Erythroblast (primary cell): ENCODE data around the gene CACNA2D4.
A peak's percentile ranks its signal among the peaks of the same experiment; 100 is the strongest.

Experiments
- DNase-seq, 2 experiments: peaks; one replicate each; lab custom pipeline; 2025; lab: John Stamatoyannopoulos, UW
- GATA1 ChIP-seq: IDR thresholded peaks from 2 replicates; pipeline ENCODE4 v1.6.1; 2011; ENCODE audit warnings: low read depth, mild to moderate bottlenecking, control low read depth, low read length, moderate library complexity
- POLR2A ChIP-seq: IDR thresholded peaks from 2 replicates; pipeline ENCODE4 v1.6.1; 2011; ENCODE audit warnings: mild to moderate bottlenecking, low read length

CACNA2D4 gene

GRCh38 chr12:1801303-1801975 is 117.0 kb downstream of the CACNA2D4 start:
- TF ChIP-seq POLR2A (no peak), GATA1 (no peak)
- DNase-seq, result no peak

DNA sequence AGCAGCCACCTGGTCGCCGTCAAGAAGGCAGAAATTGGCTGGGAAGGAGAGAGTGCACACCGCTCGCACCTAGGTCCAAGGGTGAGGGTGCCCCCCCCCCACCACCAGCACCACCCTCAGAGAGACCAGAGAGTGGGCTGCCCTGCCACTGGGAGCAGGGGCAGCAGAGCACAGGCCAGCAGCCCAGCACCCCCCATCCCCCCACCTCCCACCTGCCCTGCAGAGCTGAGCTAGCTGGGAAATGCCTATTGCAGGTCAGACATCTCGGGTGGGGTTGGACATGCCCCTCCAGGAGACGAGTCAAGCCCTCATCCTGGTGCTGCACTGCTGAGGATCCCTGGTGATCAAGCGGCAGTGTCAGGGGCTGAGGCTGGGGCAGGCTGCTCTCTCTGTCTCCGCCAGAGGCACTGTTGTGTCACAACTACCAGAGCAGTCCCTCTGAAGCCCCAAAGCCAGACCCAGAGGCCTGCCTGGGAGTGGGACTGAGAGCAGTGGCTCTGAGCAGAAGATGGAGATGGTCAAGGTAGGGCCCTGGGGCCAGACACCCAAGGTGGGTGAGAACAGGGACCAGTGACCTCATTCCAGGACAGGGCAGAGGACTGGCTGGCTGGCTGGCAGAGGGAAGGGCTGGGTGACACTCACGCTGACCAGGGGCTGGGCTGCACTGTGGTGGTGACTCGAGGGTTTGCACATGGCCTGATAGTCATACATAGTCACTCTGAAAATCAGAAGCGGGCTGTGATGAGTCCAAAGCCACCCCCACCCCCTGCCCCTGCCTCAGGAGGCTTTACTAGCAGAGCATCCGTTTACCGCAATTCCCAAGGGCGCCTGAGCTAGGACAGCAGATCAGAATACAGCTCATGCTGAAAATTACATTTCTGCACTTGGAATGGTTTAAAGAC is 117.8 kb downstream of the CACNA2D4 start:
- peak; percentile 59 to 69 for DNase-seq

DNA sequence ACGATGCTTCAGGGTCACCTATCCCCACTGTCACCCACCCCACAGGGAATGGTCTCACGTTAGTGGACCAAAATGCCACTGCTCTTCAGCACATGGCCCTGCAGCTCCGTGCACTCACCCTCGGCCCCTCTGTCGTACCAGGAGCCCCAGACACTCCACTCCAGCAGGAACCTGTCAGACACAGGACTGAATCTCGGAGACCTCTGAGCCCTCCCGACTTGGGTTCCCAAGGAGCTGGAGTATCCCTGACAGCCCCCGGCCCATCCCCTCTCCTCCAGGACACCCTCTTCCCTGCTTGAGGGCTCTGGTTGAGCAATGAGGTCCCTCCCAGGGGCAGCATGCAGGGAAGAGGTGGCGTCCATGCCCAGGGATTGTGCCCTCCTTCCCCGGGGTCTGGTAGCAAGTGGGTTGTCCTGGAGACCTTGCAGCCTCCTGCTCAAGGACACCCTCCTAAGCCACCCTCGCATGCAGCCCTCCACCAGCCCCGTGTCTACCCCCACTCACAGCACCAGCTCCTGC is 118.5 kb downstream of the CACNA2D4 start:
- no peak for DNase-seq
- no peak for TF ChIP-seq GATA1
- TF ChIP-seq POLR2A, result no peak

More for the DNA sequence above, 117.8 kb downstream of the CACNA2D4 start:
- no peak for TF ChIP-seq POLR2A
- TF ChIP-seq GATA1, result no peak

DNA sequence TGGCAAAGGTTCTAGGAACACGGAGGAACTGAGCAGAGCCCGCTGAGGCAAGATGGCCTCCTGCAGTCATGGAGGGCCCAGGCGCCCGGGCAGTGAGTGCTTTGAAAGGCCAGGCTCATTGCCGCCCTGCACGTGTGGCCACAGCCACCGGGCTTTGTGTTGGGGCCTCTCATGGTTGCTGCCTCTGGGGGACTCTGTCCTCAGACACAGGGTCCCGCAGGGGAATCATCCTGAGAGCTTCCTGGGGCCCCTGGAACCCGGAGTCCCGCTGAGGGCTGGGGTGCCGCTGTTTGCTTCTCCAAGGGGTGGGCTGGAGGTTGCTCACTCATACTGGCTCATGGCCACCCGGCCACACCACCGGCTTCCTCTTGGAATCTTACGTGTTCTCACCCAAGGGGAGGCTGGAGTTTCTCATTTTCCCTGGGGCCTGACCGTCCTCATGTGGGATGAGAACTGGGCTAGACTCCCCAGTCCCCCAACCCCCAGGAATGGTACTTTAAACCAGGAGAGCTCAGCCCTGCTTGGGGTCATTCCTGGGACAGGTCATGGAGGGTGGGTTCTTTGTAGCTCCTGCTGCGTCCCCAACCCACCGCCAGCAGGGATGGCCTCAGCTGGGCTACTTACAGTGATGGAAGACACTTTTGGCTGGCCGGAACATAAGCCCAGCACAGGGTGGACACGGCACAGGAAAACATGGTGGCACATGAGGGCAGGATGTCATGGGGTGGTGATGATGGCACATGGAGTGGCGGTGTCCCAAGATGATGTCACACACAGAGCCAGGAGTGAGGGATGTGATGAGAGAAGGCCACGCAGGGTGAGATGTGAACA is 119.2 kb downstream of the CACNA2D4 start:
- TF ChIP-seq GATA1 (no peak), POLR2A (no peak)
- no peak for DNase-seq

DNA sequence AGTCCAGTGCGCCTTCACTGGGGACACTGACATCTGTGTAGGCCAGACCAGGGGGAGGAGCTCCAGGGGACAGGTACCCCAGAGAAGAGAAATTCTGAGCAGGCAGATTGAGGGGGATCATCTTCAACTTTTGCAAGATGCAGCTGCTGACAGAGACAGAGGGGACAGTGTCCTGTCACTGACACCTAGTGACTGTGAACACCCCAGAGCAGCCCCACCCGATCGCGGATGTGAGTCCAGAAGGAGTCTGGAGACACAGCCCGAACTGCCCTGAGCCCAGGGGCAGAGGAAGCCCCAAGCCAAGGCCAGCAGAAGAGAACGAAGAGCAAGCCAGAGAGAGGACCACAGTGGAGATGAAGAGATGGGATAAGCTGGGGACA is 119.8 kb downstream of the CACNA2D4 start:
- no peak for TF ChIP-seq POLR2A
- no peak for TF ChIP-seq GATA1
- no peak for DNase-seq

- no peak for DNase-seq
- TF ChIP-seq GATA1, result no peak
- TF ChIP-seq POLR2A, result no peak
Measured at GRCh38 chr12:1797991-1798640, 120.3 kb downstream of the CACNA2D4 start.

- TF ChIP-seq POLR2A (peak; percentile 61), GATA1 (no peak)
- peak; percentile 76 to 80 for DNase-seq
Measured at GRCh38 chr12:1797011-1797901, 121.2 kb downstream of the CACNA2D4 start.

- TF ChIP-seq GATA1 (no peak), POLR2A (peak; percentile 67)
- peak in 1 of 2 experiments; percentile 66 for DNase-seq
Measured at GRCh38 chr12:1796515-1797010, 121.9 kb downstream of the CACNA2D4 start.

GRCh38 chr12:1795785-1796514 is 122.5 kb downstream of the CACNA2D4 start:
- TF ChIP-seq GATA1, result no peak
- peak; percentile 91 for TF ChIP-seq POLR2A
- DNase-seq, result peak; percentile 94 to 96

GRCh38 chr12:1795221-1795784 is 123.1 kb downstream of the CACNA2D4 start:
- DNase-seq, result no peak
- no peak for TF ChIP-seq GATA1
- TF ChIP-seq POLR2A, result no peak
